Measurements from ENCODE around the gene PRKAR2A. TPM values are rescaled to one million over a fixed set of nuclear protein-coding genes. Genes with fewer than 3 reads are reported as not detected.
"Not testable (repeated sequence)": the region's sequence is repeated elsewhere in the genome, so short reads cannot be mapped to it uniquely, and the experiment has no call there.

The PRKAR2A gene
- total RNA-seq, 1 donor from 2014 or later: 47.6 TPM

GRCh38 chr3:48723725-48724124 is 123.9 kb downstream of the PRKAR2A start:
- no peak for ATAC-seq
- Histone ChIP-seq H3K4me3 (no peak overlapping the region), H3K4me1 (no peaks in the 10 kb centered on the region), H3K27ac (no peak overlapping the region), H3K27me3 (no peaks in the 10 kb centered on the region), H3K9me3 (no peaks in the 10 kb centered on the region), H3K36me3 (no peaks in the 10 kb centered on the region)
- no peak for DNase-seq
- intact Hi-C loops (cut with DNase I): no loop called here
- TF ChIP-seq CTCF (IDR thresholded peaks at IDR 0.05): no peak

GRCh38 chr3:48723293-48723692 is 124.4 kb downstream of the PRKAR2A start:
- intact Hi-C loops (cut with DNase I); H3K9me3 ChIP-seq; H3K4me3 ChIP-seq; ATAC-seq; H3K36me3 ChIP-seq; DNase-seq; H3K27me3 ChIP-seq; H3K4me1 ChIP-seq; H3K27ac ChIP-seq: not testable (repeated sequence)

DNA sequence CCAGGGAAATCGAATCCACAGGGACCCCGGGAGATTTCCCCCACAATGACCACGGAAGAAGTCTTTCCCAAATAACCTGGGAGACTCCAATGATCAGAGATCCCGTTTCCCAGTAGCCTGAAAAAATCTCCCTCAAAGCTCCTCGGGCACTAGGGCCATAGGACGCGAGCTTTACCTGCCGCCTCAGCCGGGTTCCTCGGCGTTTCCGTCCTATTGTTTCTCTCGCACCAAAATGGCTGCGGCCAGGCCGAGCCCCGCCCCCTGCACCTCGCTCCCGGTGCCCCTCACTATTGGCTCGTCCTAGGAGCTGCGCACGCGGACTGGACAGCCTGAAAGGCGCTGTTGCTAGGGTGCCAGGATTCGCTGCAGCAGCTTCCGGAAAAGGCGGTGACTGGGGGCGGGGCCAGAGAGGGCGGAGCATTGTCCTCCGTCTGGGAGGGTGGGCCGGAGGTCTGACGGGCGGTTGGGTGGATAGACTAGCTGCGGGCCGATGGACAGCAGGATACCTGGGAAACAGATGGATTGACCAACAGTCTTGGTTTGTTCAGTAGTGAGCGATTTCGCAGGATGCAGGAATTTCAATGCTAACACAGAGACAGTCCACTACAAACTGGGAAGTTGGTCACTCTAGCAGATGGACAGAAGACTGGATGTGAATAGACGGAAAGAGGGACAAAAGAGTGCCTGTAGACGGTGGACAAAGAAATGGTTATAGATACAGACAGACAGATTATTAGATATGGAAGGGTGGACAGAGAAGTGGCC is 130.5 kb downstream of the PRKAR2A start, which contains the start of gene IP6K2:
TSS of gene IP6K2 (minus strand) at position 240 of the 765 bp plus-strand sequence. CDS start 21,930 bp downstream, outside the sequence.
- ATAC-seq (peak; percentile 100), DNase-seq (peak; percentile 100)
- TF ChIP-seq CTCF (IDR thresholded peaks at IDR 0.05): no peak
- Histone ChIP-seq H3K36me3 (peaks cover 25% of the 10 kb centered on the region), H3K9me3 (no peaks in the 10 kb centered on the region), H3K4me1 (peaks cover 17% of the 10 kb centered on the region), H3K27ac (peak within 1 kb of the TSS; percentile 90), H3K27me3 (no peaks in the 10 kb centered on the region), H3K4me3 (peak within 1 kb of the TSS; percentile 88)
- intact Hi-C loops (cut with DNase I): no loop called here

- Histone ChIP-seq H3K9me3 (no peaks in the 10 kb centered on the region), H3K4me3 (peak overlapping the region; percentile 88), H3K27me3 (no peaks in the 10 kb centered on the region), H3K27ac (peak overlapping the region; percentile 90), H3K36me3 (peaks cover 28% of the 10 kb centered on the region), H3K4me1 (peaks cover 23% of the 10 kb centered on the region)
- TF ChIP-seq CTCF (IDR thresholded peaks at IDR 0.05): no peak
- intact Hi-C loops (cut with DNase I): no loop called here
- ATAC-seq (no peak), DNase-seq (no peak)
Measured at GRCh38 chr3:48716508-48716981, 131.1 kb downstream of the PRKAR2A start.

DNA sequence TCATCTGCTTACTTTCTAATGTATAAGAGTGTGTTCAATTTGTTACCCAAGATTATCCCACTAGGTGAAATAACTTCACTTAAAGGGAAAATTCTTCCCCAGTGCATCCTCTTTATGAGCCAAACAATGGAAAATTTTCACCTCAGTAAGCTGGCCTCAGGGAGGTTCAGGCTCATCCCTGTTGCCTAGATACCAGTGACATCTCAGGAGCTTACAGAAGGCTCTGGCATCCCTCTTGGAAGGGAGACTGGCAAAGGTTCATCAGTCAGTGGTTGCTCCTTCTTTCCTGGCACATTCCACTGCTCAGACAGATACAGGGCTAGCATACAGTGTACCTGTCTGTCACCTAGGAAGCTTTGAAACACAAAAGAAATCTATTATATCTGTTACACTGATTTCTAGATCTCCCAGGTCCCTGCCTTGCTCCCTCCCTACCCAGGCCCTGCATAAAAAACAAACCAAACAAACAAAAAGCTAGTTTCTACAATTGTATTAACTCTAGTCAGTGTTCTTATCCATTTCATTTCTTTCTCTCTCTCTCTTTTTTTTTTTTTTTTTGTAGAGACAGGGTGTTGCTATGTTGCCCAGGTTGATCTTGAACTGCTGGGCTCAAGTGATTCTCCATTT is 132.4 kb downstream of the PRKAR2A start:
- peaks cover 28% of the 10 kb centered on the region for H3K4me1 ChIP-seq
- peak overlapping the region; percentile 88 for H3K4me3 ChIP-seq
- intact Hi-C loops (cut with DNase I): no loop called here
- H3K36me3 ChIP-seq: peaks cover 40% of the 10 kb centered on the region
- no peaks in the 10 kb centered on the region for H3K27me3 ChIP-seq
- no peak for TF ChIP-seq CTCF (IDR thresholded peaks at IDR 0.05)
- no peaks in the 10 kb centered on the region for H3K9me3 ChIP-seq
- DNase-seq: no peak
- H3K27ac ChIP-seq: no peak overlapping the region
- ATAC-seq: no peak

DNA sequence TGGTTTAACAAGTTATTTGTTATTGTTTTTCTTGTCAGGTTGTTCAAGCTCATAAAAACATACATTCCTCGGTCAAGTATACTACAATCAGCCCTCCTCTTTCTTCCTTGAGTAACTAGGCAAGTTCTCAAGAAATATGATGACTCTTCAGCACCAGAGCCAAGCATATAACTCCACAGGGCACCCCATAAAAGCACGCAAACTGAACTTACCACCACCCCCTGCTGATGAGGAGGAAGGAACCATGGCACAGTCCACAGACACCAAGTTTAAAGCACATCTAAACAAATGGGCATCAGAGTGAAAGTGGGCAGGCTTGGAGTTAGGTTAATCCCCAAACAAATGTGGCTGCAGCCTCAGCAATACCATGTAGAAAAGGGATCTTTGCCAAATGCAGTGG is 135.9 kb downstream of the PRKAR2A start:
- Histone ChIP-seq H3K27me3 (no peaks in the 10 kb centered on the region), H3K27ac (no peak overlapping the region), H3K4me3 (no peak overlapping the region), H3K36me3 (peaks cover 61% of the 10 kb centered on the region), H3K9me3 (no peaks in the 10 kb centered on the region), H3K4me1 (peaks cover 47% of the 10 kb centered on the region)
- TF ChIP-seq CTCF (IDR thresholded peaks at IDR 0.05): no peak
- ATAC-seq (no peak), DNase-seq (no peak)
- intact Hi-C loops (cut with DNase I): no loop called here

All from upper lobe of right lung (tissue), 1 donor.